H1 (cell line): ENCODE measurements around the gene MEIS2. TPM values are rescaled to one million over a fixed set of nuclear protein-coding genes. Genes with fewer than 3 reads are reported as not detected.

Experiments
- EZH2 ChIP-seq: fragments of 200-600 bp; sonication (generic); IDR thresholded peaks from 2 replicates; pipeline ENCODE4 v1.7.1; 2012; ENCODE audit warnings: low read depth, mild to moderate bottlenecking, moderate library complexity, low read length, inconsistent platforms; ENCODE audit not compliant: severe bottlenecking
- PHF8 ChIP-seq: fragments of 200-600 bp; sonication (generic); conservative IDR thresholded peaks from 2 replicates; pipeline ENCODE4 v1.7.1; 2012; ENCODE audit warnings: low read depth, mild to moderate bottlenecking, inconsistent platforms, low read length, moderate library complexity
- SIX5 ChIP-seq: IDR thresholded peaks from 2 replicates; pipeline ENCODE4 v1.6.1; 2011; ENCODE audit warnings: mild to moderate bottlenecking, low read depth, low read length
- SP2 ChIP-seq: IDR thresholded peaks from 2 replicates; pipeline ENCODE4 v1.6.1; 2012; ENCODE audit warnings: mild to moderate bottlenecking, low read length, inconsistent platforms
- SUZ12 ChIP-seq: fragments of 200-600 bp; sonication (generic); IDR thresholded peaks from 2 replicates; pipeline ENCODE4 v1.6.1; 2012; ENCODE audit warnings: mild to moderate bottlenecking, inconsistent platforms, low read length, moderate library complexity, mixed read lengths
- TCF12 ChIP-seq: IDR thresholded peaks from 2 replicates; pipeline ENCODE4 v1.6.1; 2011; ENCODE audit warnings: low read depth, mild to moderate bottlenecking, low read length
- polyA plus RNA-seq, 7 experiments: library from polyadenylated mRNA; depleted of rRNA in 3 of 7; stranded (reverse) in 5 of 7; unstranded in 2 of 7; fragments of >200 nt in 5 of 7; fragments of 200-250 nt in 2 of 7; gene quantifications; 1 replicate in 5 of 7; 2 replicates in 1 of 7; 4 replicates in 1 of 7; pipeline versions ENCODE4 v1.2.1 to v1.2.3, GENCODE V29; 2011 to 2013; ENCODE audit warnings: missing spikeins in 2 of 7, mixed read lengths in 2 of 7
- total RNA-seq: library from RNA; stranded (reverse); fragmentation: NEBNext Ultra II Directional; extraction: Animal tissue kit (Norgen Biotek cat#: 25700); gene quantifications from 2 replicates; pipeline ENCODE4 v1.2.1, GENCODE V29; 2021
- TF ChIP-seq, protein P1 (sequence below): fragments of 300-600 bp; sonication (generic); IDR thresholded peaks from 2 replicates; pipeline ENCODE4 v1.7.1; 2012; ENCODE audit warnings: low read length, moderate library complexity, mild to moderate bottlenecking, inconsistent platforms; ENCODE audit not compliant: insufficient replicate concordance
- TF ChIP-seq, protein P2 (sequence below): IDR thresholded peaks from 2 replicates; pipeline ENCODE4 v1.6.1; 2012; ENCODE audit warnings: inconsistent platforms
- TF ChIP-seq, protein P3 (sequence below): IDR thresholded peaks from 2 replicates; pipeline ENCODE4 v1.6.1; 2011; ENCODE audit warnings: low read length, improper control_type of control experiment

MEIS2 gene
- total and polyA plus RNA-seq, 2 of the 8 experiments (the other 6 are each of a cell fraction or from before 2014, with no cell fraction given): 0.22 to 1.2 TPM

DNA sequence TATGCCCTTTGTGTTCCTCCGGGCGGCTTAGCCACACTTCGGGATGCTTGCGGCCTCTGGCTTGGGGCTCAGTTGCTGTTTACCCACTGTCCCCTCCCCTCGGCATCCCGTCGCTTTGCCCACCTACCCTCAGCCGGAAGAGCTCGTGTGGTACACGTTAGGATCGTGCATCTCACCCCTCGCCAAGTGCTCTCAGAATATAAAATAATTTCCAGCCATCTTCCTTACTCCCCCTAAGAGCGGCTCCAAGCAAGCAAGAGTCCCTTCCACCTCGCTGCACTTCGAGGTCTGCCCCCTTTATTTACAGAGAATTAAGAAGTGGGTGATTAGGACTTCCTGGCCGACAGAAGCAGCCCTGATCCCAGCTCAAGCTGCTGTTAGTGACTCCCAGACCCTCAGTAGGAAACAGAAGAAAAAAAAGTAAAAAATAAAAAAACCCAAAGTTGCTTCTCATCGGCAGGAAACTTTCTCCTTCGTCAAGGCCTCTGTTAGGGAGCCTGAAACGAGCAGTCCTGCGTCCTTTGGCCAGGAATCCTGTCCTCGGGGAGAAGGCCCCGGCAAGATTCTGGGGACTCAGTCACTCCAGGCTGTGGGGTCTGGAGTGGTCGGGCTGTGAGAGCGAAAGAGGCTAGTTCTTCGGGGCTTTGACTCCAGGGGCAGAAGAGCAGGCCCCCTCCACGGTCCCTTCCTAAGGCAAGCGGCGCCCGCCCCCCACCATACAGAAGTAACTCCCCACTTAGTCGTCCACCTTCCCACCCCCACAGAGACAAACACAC, 3.0 kb downstream of the MEIS2 start (continued):
- TF ChIP-seq, protein P1, sequence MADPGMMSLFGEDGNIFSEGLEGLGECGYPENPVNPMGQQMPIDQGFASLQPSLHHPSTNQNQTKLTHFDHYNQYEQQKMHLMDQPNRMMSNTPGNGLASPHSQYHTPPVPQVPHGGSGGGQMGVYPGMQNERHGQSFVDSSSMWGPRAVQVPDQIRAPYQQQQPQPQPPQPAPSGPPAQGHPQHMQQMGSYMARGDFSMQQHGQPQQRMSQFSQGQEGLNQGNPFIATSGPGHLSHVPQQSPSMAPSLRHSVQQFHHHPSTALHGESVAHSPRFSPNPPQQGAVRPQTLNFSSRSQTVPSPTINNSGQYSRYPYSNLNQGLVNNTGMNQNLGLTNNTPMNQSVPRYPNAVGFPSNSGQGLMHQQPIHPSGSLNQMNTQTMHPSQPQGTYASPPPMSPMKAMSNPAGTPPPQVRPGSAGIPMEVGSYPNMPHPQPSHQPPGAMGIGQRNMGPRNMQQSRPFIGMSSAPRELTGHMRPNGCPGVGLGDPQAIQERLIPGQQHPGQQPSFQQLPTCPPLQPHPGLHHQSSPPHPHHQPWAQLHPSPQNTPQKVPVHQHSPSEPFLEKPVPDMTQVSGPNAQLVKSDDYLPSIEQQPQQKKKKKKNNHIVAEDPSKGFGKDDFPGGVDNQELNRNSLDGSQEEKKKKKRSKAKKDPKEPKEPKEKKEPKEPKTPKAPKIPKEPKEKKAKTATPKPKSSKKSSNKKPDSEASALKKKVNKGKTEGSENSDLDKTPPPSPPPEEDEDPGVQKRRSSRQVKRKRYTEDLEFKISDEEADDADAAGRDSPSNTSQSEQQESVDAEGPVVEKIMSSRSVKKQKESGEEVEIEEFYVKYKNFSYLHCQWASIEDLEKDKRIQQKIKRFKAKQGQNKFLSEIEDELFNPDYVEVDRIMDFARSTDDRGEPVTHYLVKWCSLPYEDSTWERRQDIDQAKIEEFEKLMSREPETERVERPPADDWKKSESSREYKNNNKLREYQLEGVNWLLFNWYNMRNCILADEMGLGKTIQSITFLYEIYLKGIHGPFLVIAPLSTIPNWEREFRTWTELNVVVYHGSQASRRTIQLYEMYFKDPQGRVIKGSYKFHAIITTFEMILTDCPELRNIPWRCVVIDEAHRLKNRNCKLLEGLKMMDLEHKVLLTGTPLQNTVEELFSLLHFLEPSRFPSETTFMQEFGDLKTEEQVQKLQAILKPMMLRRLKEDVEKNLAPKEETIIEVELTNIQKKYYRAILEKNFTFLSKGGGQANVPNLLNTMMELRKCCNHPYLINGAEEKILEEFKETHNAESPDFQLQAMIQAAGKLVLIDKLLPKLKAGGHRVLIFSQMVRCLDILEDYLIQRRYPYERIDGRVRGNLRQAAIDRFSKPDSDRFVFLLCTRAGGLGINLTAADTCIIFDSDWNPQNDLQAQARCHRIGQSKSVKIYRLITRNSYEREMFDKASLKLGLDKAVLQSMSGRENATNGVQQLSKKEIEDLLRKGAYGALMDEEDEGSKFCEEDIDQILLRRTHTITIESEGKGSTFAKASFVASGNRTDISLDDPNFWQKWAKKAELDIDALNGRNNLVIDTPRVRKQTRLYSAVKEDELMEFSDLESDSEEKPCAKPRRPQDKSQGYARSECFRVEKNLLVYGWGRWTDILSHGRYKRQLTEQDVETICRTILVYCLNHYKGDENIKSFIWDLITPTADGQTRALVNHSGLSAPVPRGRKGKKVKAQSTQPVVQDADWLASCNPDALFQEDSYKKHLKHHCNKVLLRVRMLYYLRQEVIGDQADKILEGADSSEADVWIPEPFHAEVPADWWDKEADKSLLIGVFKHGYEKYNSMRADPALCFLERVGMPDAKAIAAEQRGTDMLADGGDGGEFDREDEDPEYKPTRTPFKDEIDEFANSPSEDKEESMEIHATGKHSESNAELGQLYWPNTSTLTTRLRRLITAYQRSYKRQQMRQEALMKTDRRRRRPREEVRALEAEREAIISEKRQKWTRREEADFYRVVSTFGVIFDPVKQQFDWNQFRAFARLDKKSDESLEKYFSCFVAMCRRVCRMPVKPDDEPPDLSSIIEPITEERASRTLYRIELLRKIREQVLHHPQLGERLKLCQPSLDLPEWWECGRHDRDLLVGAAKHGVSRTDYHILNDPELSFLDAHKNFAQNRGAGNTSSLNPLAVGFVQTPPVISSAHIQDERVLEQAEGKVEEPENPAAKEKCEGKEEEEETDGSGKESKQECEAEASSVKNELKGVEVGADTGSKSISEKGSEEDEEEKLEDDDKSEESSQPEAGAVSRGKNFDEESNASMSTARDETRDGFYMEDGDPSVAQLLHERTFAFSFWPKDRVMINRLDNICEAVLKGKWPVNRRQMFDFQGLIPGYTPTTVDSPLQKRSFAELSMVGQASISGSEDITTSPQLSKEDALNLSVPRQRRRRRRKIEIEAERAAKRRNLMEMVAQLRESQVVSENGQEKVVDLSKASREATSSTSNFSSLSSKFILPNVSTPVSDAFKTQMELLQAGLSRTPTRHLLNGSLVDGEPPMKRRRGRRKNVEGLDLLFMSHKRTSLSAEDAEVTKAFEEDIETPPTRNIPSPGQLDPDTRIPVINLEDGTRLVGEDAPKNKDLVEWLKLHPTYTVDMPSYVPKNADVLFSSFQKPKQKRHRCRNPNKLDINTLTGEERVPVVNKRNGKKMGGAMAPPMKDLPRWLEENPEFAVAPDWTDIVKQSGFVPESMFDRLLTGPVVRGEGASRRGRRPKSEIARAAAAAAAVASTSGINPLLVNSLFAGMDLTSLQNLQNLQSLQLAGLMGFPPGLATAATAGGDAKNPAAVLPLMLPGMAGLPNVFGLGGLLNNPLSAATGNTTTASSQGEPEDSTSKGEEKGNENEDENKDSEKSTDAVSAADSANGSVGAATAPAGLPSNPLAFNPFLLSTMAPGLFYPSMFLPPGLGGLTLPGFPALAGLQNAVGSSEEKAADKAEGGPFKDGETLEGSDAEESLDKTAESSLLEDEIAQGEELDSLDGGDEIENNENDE: no peak
- no peak for TF ChIP-seq PHF8
- TF ChIP-seq, protein P2, sequence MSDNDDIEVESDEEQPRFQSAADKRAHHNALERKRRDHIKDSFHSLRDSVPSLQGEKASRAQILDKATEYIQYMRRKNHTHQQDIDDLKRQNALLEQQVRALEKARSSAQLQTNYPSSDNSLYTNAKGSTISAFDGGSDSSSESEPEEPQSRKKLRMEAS: no peak
- peak; percentile 55 for TF ChIP-seq EZH2
- no peak for TF ChIP-seq SP2
- TF ChIP-seq SUZ12: no peak; the same call in none of the 2 replicates
- no peak for TF ChIP-seq TCF12
- TF ChIP-seq, protein P3, sequence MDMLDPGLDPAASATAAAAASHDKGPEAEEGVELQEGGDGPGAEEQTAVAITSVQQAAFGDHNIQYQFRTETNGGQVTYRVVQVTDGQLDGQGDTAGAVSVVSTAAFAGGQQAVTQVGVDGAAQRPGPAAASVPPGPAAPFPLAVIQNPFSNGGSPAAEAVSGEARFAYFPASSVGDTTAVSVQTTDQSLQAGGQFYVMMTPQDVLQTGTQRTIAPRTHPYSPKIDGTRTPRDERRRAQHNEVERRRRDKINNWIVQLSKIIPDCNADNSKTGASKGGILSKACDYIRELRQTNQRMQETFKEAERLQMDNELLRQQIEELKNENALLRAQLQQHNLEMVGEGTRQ: no peak
- TF ChIP-seq SIX5: no peak
